CD4-positive, alpha-beta memory T cell (primary cell): ENCODE results near the gene IST1. TPM values are rescaled to one million over a fixed set of nuclear protein-coding genes. Genes with fewer than 3 reads are reported as not detected.

Experiments used
- CTCF ChIA-PET: fragments of 350-600 bp; sonication (Branson Sonifier 250); formaldehyde crosslinking; loops from one replicate; lab custom pipeline; 2021; ENCODE audit warnings: inconsistent platforms; ENCODE audit not compliant: partially characterized antibody; lab: Charles Lee
- POLR2A ChIA-PET: fragments of 350-600 bp; sonication (Branson Sonifier 250); formaldehyde crosslinking; loops from one replicate; lab custom pipeline; 2021; ENCODE audit not compliant: partially characterized antibody; lab: Charles Lee
- DNase-seq, 5 donors: peaks; one replicate each; pipeline versions ENCODE4 v3.0.0 to v3.0.0-alpha.2; 2020 to 2022; ENCODE audit warnings: mixed read lengths in 1 of 5
- H3K27ac ChIP-seq: one replicate; pipeline ENCODE4 v1.7.0; 2013; ENCODE audit warnings: low read depth, low read length
- H3K27me3 ChIP-seq: 2 replicates; pipeline ENCODE4 v1.7.0; 2013; ENCODE audit warnings: mild to moderate bottlenecking, low read length, moderate library complexity; ENCODE audit not compliant: insufficient read depth
- H3K36me3 ChIP-seq: 2 replicates; pipeline ENCODE4 v1.7.0; 2013; ENCODE audit warnings: mild to moderate bottlenecking, low read length, moderate library complexity; ENCODE audit not compliant: insufficient read depth
- H3K4me1 ChIP-seq: 2 replicates; pipeline ENCODE4 v1.7.0; 2013; ENCODE audit warnings: mild to moderate bottlenecking, low read length, moderate library complexity; ENCODE audit not compliant: insufficient read depth
- H3K4me3 ChIP-seq, 2 donors: one replicate each; pipeline ENCODE4 v1.7.0; 2013; ENCODE audit warnings: low read length in 2 of 2, mild to moderate bottlenecking in 1 of 2
- H3K9me3 ChIP-seq, 2 donors: one replicate each; pipeline ENCODE4 v1.7.0; 2013; ENCODE audit warnings: low read length in 2 of 2, control low read depth in 1 of 2; ENCODE audit not compliant: control insufficient read depth in 1 of 2
- H3K27ac Mint-ChIP-seq, 7 donors: one replicate each; pipeline ENCODE4 v1.8.0; 2020 to 2021; ENCODE audit warnings: mixed read lengths in 7 of 7, mild to moderate bottlenecking in 6 of 7, inconsistent platforms in 3 of 7, moderate library complexity in 3 of 7
- H3K27me3 Mint-ChIP-seq, 2 donors: one replicate each; pipeline ENCODE4 v1.8.0; 2020 to 2021; ENCODE audit warnings: mixed read lengths in 2 of 2
- H3K36me3 Mint-ChIP-seq, 2 donors: one replicate each; pipeline ENCODE4 v1.8.0; 2020 to 2021; ENCODE audit warnings: mixed read lengths in 2 of 2, inconsistent platforms in 1 of 2, mild to moderate bottlenecking in 1 of 2
- H3K4me1 Mint-ChIP-seq, 4 donors: one replicate each; pipeline ENCODE4 v1.8.0; 2020 to 2021; ENCODE audit warnings: mixed read lengths in 4 of 4, mild to moderate bottlenecking in 1 of 4
- H3K4me3 Mint-ChIP-seq, 8 donors: one replicate each; pipeline ENCODE4 v1.8.0; 2020 to 2021; ENCODE audit warnings: mixed read lengths in 8 of 8, mild to moderate bottlenecking in 7 of 8, moderate library complexity in 6 of 8, inconsistent platforms in 3 of 8
- H3K9me3 Mint-ChIP-seq, 8 donors: one replicate each; pipeline ENCODE4 v1.8.0; 2020 to 2021; ENCODE audit warnings: mixed read lengths in 8 of 8, mild to moderate bottlenecking in 5 of 8, inconsistent platforms in 3 of 8, moderate library complexity in 1 of 8
- intact Hi-C: fragments of 100-400 bp; cut with micrococcal nuclease; formaldehyde crosslinking; loops from one replicate; pipeline ENCODE4 v1.15.1; 2023
- polyA plus RNA-seq, 2 donors: library from polyadenylated mRNA; unstranded; fragments of 300-500 nt; fragmentation: Illumina TruSeq; gene quantifications; one replicate each; pipeline ENCODE4 v1.2.3, GENCODE V29; 2021
- total RNA-seq, 2 experiments: library from RNA; stranded (reverse); gene quantifications; one replicate each; pipeline ENCODE4 v1.2.3, GENCODE V29; 2021

Gene IST1
- total RNA-seq (100 to 1,000 TPM; 282 to 287 TPM), polyA plus RNA-seq (100 to 1,000 TPM; 180 to 181 TPM)

DNA sequence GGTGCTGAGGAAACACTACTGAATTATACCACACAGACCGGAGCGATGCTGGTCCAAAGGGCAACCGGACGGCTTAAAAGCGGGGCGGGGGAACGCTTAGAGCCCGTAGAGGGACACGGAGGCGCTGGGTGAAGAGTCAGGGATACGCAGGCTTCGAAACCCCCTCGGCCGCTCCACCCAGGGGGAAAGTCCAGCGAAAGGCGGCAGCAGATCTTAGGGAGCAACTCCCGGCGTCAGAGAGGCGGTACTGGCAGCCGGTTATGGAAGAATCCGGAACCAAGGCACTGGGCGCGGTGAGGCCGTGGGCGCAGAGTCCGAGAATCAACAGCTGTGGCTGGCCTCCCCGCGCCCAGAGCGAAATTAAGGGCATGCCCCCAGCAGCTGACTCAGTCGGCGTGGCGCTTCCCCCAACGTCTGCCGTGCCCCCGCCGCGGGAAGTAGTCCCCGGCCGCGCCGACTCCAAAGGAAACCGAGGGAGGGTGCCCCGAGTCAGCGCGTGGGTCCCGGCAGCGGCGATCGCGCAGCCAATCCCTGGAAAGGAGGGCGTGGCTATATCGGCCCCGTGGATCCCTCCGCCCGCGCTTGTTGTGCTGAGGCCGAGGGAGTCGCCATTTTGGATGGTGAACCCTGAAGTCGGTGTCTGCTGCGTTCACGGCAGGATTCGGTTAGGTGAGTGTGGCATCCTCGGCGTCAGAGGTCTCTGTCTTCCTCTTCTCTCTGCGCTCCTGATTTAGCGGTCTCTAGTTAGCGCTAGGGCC lies at the start of gene IST1:
Gene IST1, plus strand, starts transcription at position 611 of the 758 bp plus-strand sequence. CDS start 20,110 bp downstream, outside the sequence.
- POLR2A ChIA-PET = interaction anchor here (0.8 to 10.8 kb wide), 19 partner anchors 9 to 330 kb away, joined by 3 to 225 read pairs (median 3); partner anchors contain the start of genes AP1G1 and ZNF821
- CTCF ChIA-PET = interaction anchor here (1.1 to 8.1 kb wide), 5 partner anchors 12 to 87 kb away, joined by 3 to 116 read pairs (median 4); partner anchors contain the start of genes AP1G1 and ZNF821
- Histone ChIP-seq H3K4me1 (peaks cover 44% of the 10 kb centered on the region), H3K9me3 (no peaks in the 10 kb centered on the region), H3K27ac (peak within 1 kb of the TSS; percentile 90), H3K27me3 (no peaks in the 10 kb centered on the region), H3K36me3 (no peaks in the 10 kb centered on the region), H3K4me3 (peak within 1 kb of the TSS; percentile 95 to 99)
- Mint-ChIP-seq H3K36me3 (peaks cover 2 to 24% of the 10 kb centered on the region in 2 donors), H3K27me3 (no peaks in the 10 kb centered on the region), H3K27ac (peak within 1 kb of the TSS; percentile 96 to 99 (median 98)), H3K9me3 (no peaks in the 10 kb centered on the region), H3K4me3 (peak within 1 kb of the TSS; percentile 93 to 98 (median 96)), H3K4me1 (peaks cover 10 to 51% (median 25%) of the 10 kb centered on the region in 4 donors)
- peak; percentile 97 to 98 (median 97) for DNase-seq
- intact Hi-C loops = loop anchor here (1.0 to 2.0 kb wide), 7 partner anchors 13 to 1514 kb away; partner anchors contain the start of genes AP1G1, ATXN1L, DHODH and DHX38

DNA sequence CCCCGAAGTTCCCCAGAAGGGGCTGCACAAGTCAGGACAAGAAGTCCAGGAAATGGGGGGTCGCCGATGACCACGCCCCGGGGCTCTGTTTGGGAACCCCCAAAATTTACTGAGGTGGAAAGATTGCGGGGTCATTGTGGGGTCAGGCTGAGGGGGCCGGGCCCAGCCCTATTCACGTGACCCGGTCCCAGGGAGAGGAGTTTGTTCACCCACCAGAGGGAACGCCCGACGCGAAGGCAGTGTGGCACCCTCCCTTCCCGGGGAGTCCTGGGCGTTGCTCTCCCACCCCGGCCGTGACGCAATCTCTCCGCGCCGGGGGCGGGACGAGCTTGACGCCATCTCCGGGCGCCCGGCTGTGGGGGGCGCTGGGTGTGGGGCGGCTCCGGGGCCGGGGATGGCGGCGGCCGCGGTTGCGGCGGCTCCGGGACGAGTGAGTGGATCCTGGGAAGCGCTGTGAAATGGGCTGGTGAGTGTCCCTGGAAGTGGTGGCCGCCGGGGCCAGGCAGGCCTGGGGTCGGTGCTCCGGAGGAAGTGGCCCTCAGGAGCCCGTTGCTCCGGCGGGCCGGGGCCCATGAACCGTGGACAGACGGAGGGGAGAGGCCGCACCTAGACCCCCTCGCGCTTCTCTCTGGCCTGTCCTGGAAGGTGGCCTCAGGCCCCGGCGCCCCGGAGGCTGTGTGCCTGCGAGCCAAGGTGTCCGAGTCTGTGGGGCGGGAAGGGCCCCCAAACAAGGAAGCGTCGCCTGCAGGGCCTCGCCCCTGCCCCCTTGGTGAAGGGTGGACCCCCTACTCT lies 49.5 kb upstream of the IST1 start, which contains the start of gene ATXN1L:
Gene ATXN1L, plus strand, starts transcription at position 338 of the 792 bp plus-strand sequence. CDS start 3,765 bp downstream, outside the sequence.
- H3K27ac Mint-ChIP-seq = peak within 1 kb of the TSS; percentile 97 to 99 (median 98)
- H3K36me3 Mint-ChIP-seq = peaks cover 24 to 38% of the 10 kb centered on the region in 2 donors
- no peaks in the 10 kb centered on the region for H3K27me3 Mint-ChIP-seq
- Histone ChIP-seq H3K4me3 (peak within 1 kb of the TSS; percentile 84 to 89), H3K36me3 (peaks cover 25% of the 10 kb centered on the region), H3K27ac (peak within 1 kb of the TSS; percentile 88), H3K4me1 (peaks cover 18% of the 10 kb centered on the region), H3K9me3 (no peaks in the 10 kb centered on the region), H3K27me3 (no peaks in the 10 kb centered on the region)
- CTCF ChIA-PET = interaction anchor here (0.8 to 4.3 kb wide), 6 partner anchors 12 to 116 kb away, joined by 3 to 27 read pairs (median 4); partner anchors contain the start of gene ZNF821
- H3K4me1 Mint-ChIP-seq = peaks cover 26 to 54% (median 38%) of the 10 kb centered on the region in 4 donors
- H3K9me3 Mint-ChIP-seq = no peaks in the 10 kb centered on the region
- peak within 1 kb of the TSS; percentile 90 to 95 (median 94) for H3K4me3 Mint-ChIP-seq
- DNase-seq = peak; percentile 90 to 98 (median 94)
- intact Hi-C loops = loop anchor here (1.0 kb wide), 3 partner anchors 35 to 49 kb away; partner anchors contain the start of gene IST1
- POLR2A ChIA-PET = interaction anchor here (0.7 to 3.0 kb wide), 9 partner anchors 10 to 50 kb away, joined by 3 to 22 read pairs (median 9); partner anchors contain the start of genes AP1G1, IST1 and ZNF821

DNA sequence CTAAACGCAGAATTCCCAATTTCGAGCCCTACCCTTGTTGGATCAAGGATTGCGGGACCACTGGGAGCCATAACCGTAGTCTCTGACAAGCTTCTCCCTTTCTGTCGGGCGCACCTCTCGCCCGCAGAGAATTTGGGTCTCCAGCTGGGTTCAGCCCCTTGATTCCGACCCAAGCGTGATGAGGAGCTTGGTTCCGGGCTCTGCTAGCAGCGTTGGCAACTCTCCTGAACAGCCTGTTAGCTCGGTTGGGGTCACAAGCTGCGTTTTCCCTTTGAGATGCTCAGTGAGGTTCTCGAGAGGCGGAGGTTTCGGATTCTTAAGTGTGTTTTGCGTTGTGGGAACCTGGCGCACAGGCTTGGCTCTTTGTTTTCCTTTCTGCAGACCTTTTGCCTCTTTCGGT lies 48.9 kb upstream of the IST1 start:
- peaks cover 18% of the 10 kb centered on the region for H3K4me1 ChIP-seq
- H3K4me3 ChIP-seq = peak overlapping the region; percentile 84 to 89
- CTCF ChIA-PET = interaction anchor here (0.8 to 4.3 kb wide), 3 partner anchors 36 to 115 kb away, joined by 3 to 27 read pairs (median 5); no protein-coding TSS in a partner anchor
- Mint-ChIP-seq H3K9me3 (no peaks in the 10 kb centered on the region), H3K27me3 (no peaks in the 10 kb centered on the region), H3K4me3 (peak overlapping the region; percentile 90 to 95 (median 94)), H3K4me1 (peaks cover 26 to 59% (median 38%) of the 10 kb centered on the region in 4 donors), H3K36me3 (peaks cover 24 to 44% of the 10 kb centered on the region in 2 donors), H3K27ac (peak overlapping the region; percentile 87 to 99 (median 94))
- H3K36me3 ChIP-seq = peaks cover 30% of the 10 kb centered on the region
- H3K27ac ChIP-seq = peak overlapping the region; percentile 88
- DNase-seq = peak in 3 of 5 donors; percentile 8 to 22 (median 15)
- H3K9me3 ChIP-seq = no peaks in the 10 kb centered on the region
- intact Hi-C loops = no loop called here
- POLR2A ChIA-PET = interaction anchor here (0.7 to 3.0 kb wide), 9 partner anchors 9 to 49 kb away, joined by 3 to 22 read pairs (median 4); partner anchors contain the start of genes AP1G1, IST1 and ZNF821
- no peaks in the 10 kb centered on the region for H3K27me3 ChIP-seq

DNA sequence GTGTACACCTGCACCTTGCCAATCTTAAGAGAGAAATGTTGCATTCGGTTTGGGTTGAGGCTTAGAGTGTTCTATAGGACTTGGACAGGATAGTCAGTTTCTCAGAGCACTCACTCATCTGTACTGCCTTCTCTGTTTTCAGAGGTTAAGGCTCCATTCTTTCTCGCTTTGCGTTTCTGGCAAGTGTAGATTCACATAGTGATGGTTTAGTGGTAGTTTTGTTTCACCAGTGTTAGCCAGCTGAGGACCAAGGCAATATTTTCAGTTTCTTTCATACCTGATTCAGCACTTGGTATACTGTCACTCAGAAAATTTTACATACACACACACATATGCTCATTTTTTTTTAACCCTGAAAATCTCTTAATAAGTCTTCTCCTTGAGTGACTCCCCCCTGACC lies 48.2 kb upstream of the IST1 start:
- peak overlapping the region; percentile 84 to 89 for H3K4me3 ChIP-seq
- Mint-ChIP-seq H3K36me3 (peaks cover 24 to 47% of the 10 kb centered on the region in 2 donors), H3K9me3 (no peaks in the 10 kb centered on the region), H3K27me3 (no peaks in the 10 kb centered on the region), H3K4me3 (peak overlapping the region; percentile 90 to 95 (median 94)), H3K27ac (peak overlapping the region; percentile 87 to 99 (median 94)), H3K4me1 (peaks cover 26 to 64% (median 38%) of the 10 kb centered on the region in 4 donors)
- H3K27me3 ChIP-seq = no peaks in the 10 kb centered on the region
- H3K9me3 ChIP-seq = no peaks in the 10 kb centered on the region
- peak overlapping the region; percentile 88 for H3K27ac ChIP-seq
- no peak for DNase-seq
- ChIA-PET POLR2A (interaction anchor here (0.7 to 3.0 kb wide), 8 partner anchors 9 to 47 kb away, joined by 3 to 22 read pairs (median 5); partner anchors contain the start of genes AP1G1 and ZNF821), CTCF (interaction anchor here (0.8 to 4.3 kb wide), 3 partner anchors 35 to 114 kb away, joined by 3 to 27 read pairs (median 5); no protein-coding TSS in a partner anchor)
- intact Hi-C loops = no loop called here
- peaks cover 32% of the 10 kb centered on the region for H3K36me3 ChIP-seq
- H3K4me1 ChIP-seq = peaks cover 20% of the 10 kb centered on the region

DNA sequence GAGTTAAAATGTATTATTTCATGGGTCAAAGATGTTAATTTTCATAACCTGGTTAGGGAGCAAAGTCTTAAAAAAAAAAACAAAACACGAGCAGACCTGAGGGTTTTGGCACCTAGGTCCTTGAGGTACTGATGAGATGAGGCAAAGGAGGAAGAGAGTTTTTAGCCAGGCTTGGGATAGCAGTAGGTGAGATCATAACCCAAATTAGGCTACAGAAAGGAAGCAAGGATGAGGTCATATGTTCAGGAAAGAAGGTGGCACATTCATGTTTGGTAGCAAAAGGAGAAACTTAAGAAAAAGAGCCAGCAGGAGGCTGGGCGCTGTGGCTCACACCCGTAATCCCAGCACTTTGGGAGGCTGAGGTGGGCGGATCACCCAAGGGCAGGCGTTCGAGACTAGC lies 46.7 kb upstream of the IST1 start:
- Histone ChIP-seq H3K4me3 (no peak overlapping the region), H3K9me3 (no peaks in the 10 kb centered on the region), H3K4me1 (peaks cover 34% of the 10 kb centered on the region), H3K27ac (no peak overlapping the region), H3K27me3 (no peaks in the 10 kb centered on the region), H3K36me3 (peaks cover 37% of the 10 kb centered on the region)
- no peak for DNase-seq
- Mint-ChIP-seq H3K4me3 (peak overlapping the region in 2 of 8 donors; percentile 2 to 4), H3K4me1 (peaks cover 29 to 67% (median 44%) of the 10 kb centered on the region in 4 donors), H3K27ac (peak overlapping the region in 4 of 7 donors; percentile 59 to 98 (median 70)), H3K9me3 (no peaks in the 10 kb centered on the region), H3K27me3 (no peaks in the 10 kb centered on the region), H3K36me3 (peaks cover 26 to 61% of the 10 kb centered on the region in 2 donors)
- POLR2A ChIA-PET = interaction anchor here (0.6 to 3.0 kb wide), 3 partner anchors 31 to 170 kb away, joined by 3 to 9 read pairs (median 5); no protein-coding TSS in a partner anchor
- CTCF ChIA-PET = interaction anchor here (4.3 kb wide), 1 partner anchor 34 kb away, joined by 27 read pairs; no protein-coding TSS in a partner anchor
- intact Hi-C loops = no loop called here

DNA sequence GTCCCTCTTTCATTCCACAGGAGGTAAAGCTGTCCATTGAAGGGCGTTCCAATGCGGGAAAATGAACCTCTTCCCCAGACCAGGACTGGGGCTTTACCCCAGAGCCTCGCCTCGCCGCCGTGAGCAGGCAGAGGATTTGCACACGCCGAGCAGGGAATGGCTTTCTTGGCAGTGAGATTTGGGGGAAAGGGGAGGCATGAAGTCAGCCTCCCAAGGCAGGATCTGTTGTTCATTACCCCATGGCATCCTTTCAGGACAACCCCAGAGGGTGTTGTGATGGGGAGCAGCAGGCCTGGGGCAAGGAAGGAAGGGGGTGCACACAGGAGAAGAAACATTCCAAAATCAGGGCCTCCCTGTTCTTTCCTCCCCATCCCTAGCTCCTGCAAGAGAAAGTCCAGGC lies 43.6 kb upstream of the IST1 start:
- peaks cover 37% of the 10 kb centered on the region for H3K36me3 ChIP-seq
- Mint-ChIP-seq H3K36me3 (peaks cover 32 to 74% of the 10 kb centered on the region in 2 donors), H3K4me3 (no peak overlapping the region), H3K9me3 (no peaks in the 10 kb centered on the region), H3K27me3 (no peaks in the 10 kb centered on the region), H3K27ac (peak overlapping the region in 2 of 7 donors; percentile 42 to 48), H3K4me1 (peaks cover 47 to 83% (median 61%) of the 10 kb centered on the region in 4 donors)
- H3K9me3 ChIP-seq = no peaks in the 10 kb centered on the region
- ChIA-PET POLR2A (interaction anchor here (1.6 to 2.4 kb wide), 4 partner anchors 21 to 43 kb away, joined by 4 to 11 read pairs (median 5); partner anchors contain the start of gene AP1G1), CTCF (interaction anchor here (2.1 kb wide), 1 partner anchor 30 kb away, joined by 12 read pairs; no protein-coding TSS in a partner anchor)
- H3K27ac ChIP-seq = no peak overlapping the region
- no peaks in the 10 kb centered on the region for H3K27me3 ChIP-seq
- intact Hi-C loops = no loop called here
- DNase-seq = no peak
- peaks cover 54% of the 10 kb centered on the region for H3K4me1 ChIP-seq
- H3K4me3 ChIP-seq = no peak overlapping the region
